GM12892 (cell line): ENCODE results near the gene PAMR1.

ENCODE experiments used
- POLR2A ChIP-seq: IDR thresholded peaks from 2 replicates; pipeline ENCODE4 v1.6.1; 2011; ENCODE audit warnings: low read depth, low read length, control low read depth
- POLR2AphosphoS5 ChIP-seq: IDR thresholded peaks from 2 replicates; pipeline ENCODE4 v1.6.1; 2011; ENCODE audit warnings: low read depth, low read length, control low read depth

- no peak for TF ChIP-seq POLR2A
- no peak for TF ChIP-seq POLR2AphosphoS5
Observed at GRCh38 chr11:35507688-35508087, 17.7 kb downstream of the PAMR1 start.
